HG03159 (cell line): ENCODE measurements around the gene LRP1.

Experiments used
- ATAC-seq: cut with Tn5 transposase; IDR thresholded peaks from one replicate; pipeline ENCODE4 v1.9.1; 2021; ENCODE audit warnings: mild to moderate bottlenecking, moderate library complexity; ENCODE audit not compliant: unreplicated experiment

The LRP1 gene

DNA sequence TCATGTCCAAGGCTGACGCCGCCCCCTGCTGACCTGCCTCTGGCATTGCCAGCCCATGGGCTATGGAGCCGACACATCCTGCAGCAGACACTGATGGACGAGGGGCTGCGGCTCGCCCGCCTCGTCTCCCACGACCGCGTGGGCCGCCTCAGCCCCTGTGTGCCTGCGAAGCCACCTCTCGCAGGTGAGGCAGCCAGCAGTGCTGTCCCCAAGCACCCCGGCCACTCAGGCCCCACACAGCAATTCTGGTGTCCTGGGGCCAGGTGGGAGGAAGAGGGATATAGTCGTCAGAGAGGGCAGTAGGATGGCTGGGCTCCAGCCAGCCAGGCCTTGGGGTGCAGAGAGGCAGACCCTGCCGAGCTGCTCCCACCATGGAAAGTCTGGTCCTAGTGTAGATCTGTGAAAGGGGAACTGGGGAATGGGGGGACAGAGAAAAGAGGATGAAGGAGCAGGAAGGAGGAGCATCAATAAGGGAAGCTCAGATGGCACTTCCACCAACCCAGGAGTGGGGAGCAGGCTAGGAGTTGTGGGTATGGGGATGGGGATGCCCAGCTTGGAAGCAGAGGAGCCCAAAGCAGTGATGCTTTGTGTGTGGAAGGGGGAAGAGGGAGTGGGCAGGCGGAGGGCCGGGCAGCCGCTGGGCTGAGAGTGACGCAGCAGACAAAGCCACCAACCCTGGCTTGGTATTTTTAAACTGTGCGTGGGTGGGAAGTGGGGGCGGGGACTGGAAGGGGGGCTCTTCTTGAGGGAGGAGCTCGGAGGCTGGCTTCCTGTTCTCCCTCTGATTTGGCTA, 34.7 kb upstream of the LRP1 start:
- ATAC-seq = no peak

GRCh38 chr12:57094208-57095160, 33.8 kb upstream of the LRP1 start:
- no peak for ATAC-seq

- ATAC-seq = no peak
Measured at GRCh38 chr12:57095440-57095839, 32.8 kb upstream of the LRP1 start.

DNA sequence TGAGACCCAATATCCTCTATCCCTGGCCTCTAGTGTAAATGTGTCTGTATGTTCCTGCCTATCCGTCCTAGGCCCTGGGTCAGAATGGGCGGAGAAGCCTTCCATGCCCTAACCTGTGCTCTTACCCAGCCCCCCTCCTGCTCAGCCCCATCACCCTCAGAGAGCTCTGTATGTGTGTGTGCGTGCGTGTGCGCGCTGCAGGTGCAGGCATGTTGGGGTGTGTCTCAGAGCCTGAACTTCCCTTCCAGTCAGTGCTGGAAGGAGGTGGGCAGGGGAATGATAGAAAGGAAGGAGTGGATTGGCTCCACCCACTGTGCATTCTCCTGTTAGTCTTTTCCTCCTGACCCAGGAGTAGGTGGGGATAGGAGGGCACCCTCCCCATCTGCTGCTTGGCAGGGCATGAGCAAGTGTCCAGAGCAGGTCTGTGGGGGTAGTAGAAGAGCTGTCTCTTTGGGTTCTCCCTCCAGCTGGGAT, 32.1 kb upstream of the LRP1 start:
- ATAC-seq = no peak

DNA sequence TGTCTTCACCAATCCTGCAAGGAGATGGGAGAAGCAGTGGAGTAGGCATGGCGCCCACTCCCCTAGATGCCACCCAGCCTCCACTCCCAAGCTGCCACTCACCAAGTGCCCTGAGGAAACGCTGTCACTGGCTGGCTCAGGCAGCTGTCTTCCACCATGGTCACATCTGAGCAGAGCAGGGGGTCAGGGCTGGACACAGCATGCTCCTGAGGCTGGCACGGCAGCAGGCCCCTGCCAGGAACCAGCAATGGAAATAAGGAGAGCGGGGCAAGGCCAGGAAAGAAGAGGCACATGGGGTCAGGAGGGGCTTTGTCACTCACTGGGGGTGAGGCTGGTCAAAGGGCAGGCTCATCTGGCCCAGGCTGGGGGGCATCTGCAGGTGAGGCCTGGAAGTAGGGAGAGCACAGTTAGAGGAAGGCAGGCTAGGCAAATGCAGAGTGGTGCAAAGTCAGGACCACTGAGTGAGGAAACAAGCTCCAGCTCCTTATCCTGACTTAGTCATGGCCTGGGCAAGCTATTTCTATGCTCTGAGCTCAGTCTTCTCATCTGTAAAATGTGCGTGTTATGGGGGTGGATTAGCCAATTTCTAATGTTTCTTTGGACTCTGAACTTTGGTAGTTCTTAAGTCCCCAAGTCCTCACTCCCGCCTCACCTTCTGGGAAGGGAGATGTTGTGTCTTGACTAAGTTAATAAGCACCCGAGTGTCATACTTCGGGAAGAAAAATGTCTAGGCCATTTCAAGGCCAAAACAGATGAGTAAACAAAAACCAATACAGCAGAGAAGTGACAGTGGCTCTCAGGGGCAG, 31.3 kb upstream of the LRP1 start:
- no peak for ATAC-seq

- no peak for ATAC-seq
Measured at GRCh38 chr12:57097554-57097835, 30.8 kb upstream of the LRP1 start.

- ATAC-seq = no peak
Measured at GRCh38 chr12:57098546-57098945, 29.7 kb upstream of the LRP1 start.

GRCh38 chr12:57099047-57099714, 29.1 kb upstream of the LRP1 start:
- ATAC-seq = no peak

DNA sequence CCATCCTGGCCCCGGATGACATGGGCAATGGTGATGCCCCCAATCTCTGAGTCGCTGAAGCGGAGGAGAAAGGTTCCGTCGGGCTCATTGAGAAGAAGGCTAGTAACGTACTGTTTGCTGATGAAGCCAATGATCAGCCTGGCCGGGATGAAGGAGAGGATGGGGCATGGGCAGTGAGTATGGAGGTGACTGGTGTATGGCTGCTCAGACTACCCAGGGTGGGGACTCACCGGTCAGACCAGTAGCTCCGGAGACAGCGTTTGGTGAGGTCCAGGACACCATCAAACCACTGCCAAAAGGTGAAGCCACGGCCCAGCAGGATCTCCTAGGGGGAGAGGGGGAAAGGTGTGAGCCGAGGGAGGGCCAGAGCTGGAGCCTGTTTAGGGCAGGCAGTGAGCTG, 28.5 kb upstream of the LRP1 start:
- ATAC-seq = no peak

GRCh38 chr12:57101892-57102695, 26.2 kb upstream of the LRP1 start:
- ATAC-seq = no peak

DNA sequence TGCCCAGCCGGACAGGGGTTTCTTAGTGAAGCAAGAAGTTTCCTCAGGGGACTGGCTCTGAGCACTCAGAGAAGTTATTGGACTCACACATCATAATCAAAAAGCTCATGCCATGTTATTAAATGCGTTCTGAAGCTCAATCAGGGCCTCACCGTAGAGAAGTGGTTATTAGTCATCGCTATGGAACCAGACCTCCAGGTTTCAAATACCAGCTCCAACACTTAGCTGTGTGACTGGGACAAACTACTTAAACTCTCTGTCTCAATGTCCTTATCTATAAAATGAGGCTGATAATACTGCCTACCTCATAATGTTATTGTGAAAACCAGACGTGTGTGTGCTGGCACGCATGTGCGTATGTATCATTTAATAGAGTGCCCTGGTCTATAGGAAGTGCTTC, 24.4 kb upstream of the LRP1 start:
- ATAC-seq = no peak

GRCh38 chr12:57104292-57104910, 23.9 kb upstream of the LRP1 start:
- ATAC-seq = no peak

- ATAC-seq = no peak
Measured at GRCh38 chr12:57105011-57105753, 23.1 kb upstream of the LRP1 start.

DNA sequence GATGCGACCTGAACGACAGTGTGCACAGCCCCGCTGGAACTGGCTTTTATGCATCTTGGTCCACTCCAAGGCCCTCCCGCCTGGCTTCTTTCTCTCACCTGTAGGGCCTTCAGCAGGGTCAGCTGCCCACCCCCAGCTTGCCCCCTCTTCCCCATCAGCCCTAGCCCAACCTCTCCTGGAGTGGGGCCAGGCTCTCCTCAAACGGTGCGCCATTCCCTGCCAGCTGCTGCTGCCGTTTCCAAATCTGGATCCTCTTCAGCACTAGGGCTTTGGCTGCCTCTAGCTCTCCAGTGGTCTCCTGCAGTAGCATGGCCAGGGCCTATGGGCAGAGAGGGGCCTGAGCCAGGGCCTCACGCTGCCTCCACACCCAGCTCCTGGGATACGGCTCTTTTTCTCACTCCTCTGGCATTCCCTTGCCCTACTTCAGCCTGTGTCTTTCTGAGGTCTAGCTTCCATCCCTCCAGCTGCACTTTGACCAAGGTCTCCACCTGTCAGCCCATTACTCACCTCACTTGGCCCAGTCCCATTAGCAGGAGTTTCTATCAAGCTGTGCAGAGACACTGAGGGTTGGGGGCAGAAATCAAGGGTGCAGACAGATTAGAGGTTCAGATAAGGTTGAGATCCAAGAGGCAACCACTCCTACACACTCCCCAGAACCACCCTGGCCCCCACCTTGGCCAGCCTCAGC, 22.1 kb upstream of the LRP1 start:
- ATAC-seq = no peak

GRCh38 chr12:57107456-57108155, 20.7 kb upstream of the LRP1 start:
- ATAC-seq = no peak

GRCh38 chr12:57109207-57110103, 18.8 kb upstream of the LRP1 start:
- no peak for ATAC-seq
